Amygdala (tissue), 56 donors: ENCODE data around the gene NECTIN4.

Experiments used
- DNase-seq, 56 donors: peaks; one replicate each; lab custom pipeline; 2025; lab: John Stamatoyannopoulos, UW

The NECTIN4 gene

DNA sequence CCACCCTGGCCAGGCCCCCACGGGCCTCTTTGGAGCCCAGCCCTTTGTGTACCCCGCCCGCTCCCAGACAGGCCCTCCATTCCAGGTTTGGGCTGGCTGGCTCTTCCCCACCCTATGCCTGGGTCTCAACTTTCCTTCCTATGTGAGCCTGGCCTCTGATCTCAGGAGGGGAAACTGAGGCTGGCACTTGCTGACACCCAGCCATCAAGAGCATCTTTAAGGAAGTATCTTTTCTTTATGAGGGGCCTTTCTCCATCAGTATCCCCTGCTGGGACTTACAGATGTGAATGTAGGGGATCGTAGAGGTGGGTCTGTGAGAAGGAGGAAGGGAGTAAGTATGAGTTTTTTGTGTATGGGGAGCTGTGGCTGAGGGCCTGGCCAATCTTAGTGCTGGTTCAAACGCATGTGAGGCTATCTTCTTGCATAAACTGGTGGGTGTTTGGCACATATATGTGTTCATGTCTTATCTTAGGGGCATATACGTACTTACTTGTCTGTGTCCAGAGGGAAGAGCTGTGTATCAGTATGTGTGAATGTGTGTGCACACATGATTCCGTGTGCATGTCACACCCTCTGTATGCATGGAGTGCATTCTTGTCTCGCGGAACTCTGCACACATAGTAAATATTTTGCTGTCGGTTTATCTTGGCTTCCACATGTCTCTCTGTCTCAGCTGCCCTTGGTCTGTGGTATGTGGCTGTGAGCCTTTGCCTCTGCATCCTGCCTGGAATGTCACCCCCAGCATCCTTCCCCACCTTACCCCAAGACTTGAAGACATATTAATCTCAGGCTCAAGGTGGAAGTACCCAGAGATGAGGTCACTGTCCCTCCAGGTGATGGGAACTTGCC, 5.4 kb downstream of the NECTIN4 start:
- DNase-seq = no peak

DNA sequence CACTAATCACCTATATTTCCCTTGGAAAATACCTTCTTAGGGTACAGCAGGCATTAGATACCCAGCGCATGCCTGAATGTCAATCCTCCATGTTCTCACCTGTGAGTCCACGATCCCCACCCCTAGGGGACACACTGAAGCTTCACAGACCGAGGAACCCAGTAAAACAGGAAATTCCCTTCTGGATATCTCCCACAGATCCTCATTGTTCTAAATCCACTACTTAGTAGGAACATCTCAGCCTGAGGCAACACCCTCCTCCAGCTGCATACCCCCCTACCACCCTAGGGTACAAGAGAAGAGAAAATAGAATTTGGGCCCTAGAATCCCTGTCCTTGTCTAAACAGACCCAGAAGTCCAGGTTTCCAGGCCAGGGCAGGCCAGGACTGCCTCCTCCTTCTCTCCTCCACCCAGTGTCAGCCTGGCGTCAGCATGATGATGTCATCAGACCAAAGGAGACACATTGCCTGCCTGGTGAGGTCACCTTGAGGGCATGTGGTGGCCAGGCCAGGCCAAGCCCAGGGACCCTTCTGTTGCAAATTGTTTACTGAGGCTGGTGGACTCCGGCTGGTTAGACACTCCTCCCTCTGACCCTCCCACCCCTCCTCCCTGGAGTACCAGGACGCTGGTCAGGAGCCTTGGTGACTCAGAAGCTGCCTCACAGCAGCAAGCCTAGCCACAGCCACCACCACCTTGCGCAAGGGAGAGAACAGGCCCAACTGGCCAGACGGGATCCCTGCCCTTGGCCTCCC, 6.2 kb downstream of the NECTIN4 start:
- no peak for DNase-seq

- no peak for DNase-seq
Observed at GRCh38 chr1:161082483-161082882, 6.9 kb downstream of the NECTIN4 start.

DNA sequence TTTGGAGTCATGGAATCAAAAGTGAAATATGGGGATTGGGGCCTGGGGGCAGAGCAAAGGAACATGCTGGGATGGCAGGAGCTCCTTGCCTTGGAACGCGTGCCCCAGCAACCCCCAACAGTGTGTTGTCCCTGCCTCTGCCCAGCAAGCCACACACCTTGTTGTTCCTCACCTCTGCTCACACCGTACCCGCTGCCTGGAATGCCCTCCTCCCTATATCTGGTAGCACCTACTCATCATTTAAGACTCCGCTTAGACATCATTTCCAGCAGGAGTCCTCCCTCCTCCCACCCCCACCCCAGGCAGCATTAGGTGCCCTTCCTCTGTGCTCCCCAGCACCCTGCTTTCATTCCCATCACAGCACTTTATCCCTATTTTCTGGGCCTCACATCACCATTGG, 7.8 kb downstream of the NECTIN4 start:
- DNase-seq = no peak

DNA sequence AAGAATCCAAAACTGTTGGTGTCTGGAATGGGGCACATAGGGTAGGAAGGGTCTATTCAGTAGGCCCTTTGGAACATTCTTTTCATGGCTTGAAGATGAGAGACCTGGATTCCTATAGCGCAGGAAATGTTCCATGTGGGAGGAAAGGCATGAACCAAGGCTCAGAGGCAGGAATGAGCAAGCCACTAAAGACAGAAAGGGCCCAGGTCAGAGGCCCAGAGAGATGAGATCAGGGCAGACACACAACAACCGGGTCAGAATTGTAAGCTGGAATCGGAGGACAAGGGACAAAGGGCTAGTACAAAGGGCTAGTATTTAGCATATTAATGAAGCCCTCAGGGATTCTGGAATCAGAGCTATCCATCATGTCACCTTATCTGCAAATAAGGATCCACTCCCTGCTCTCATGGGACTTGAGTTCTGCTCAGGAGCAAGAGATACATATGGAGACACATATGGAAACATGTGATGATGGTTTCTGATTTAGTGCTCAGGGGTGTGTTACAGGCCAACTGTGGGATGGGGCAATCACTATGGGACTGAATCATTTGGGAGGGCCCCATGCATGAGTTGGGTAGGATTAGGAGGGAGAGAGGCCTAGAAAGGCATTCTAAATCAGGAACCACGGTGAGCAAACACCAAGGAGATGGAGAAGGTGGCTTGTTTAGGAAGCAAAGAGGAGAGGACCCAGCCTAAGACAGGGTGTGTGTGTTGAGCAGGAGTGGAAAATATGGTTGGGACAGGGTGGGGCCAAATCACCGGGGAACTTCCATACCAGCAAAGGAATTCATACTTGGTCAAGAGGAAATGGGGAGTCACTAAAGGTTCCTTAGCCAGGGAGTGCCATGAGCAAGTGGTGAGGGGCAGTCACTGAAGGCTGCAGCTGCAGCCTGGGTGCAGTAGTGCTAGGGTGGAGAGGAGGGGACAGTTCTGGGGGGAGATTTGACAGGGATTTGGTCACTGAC, 8.6 kb downstream of the NECTIN4 start:
- DNase-seq = no peak

- no peak for DNase-seq
Observed at GRCh38 chr1:161079436-161080110, 9.8 kb downstream of the NECTIN4 start.

DNA sequence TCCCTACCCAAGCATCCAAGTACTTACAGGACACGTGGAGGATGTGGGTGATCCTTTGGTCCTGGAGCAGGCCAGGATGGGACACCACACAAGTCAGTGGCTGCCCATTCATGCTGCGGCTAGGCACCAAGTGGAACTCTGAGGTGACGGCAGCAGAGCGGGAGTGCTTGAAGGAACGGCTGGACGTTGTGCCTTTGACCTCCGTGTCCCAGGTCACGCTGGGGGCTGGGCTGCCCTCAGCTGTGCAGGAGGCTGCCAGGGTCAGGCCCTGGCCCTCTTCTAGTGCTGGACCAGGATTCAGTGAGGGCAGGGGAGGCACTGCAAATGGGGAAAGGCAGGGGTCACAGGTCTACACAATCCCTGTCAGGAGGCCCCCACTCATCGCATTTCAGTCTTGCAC, 11.9 kb downstream of the NECTIN4 start:
- DNase-seq = no peak

DNA sequence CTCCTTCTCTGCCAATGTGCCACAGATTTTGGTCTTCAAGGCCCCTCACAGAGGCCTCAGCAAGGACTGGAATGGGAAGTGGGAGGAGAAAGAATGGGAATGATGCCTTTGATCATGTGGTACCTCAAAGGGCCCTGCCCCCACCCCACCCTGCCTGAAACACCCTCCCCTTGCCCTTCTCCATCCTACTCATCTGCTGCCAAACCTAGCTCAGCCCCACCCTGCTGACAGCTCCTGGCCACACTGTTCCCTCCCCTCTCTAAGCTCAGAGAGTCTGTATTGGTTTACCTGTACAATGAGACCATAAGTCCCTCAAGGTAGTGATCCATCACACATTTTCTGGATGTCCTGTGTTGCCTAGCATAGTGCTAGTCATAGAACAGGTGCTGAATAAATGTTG, 12.9 kb downstream of the NECTIN4 start:
- DNase-seq = no peak

GRCh38 chr1:161074676-161075368, 14.5 kb downstream of the NECTIN4 start:
- DNase-seq = no peak

DNA sequence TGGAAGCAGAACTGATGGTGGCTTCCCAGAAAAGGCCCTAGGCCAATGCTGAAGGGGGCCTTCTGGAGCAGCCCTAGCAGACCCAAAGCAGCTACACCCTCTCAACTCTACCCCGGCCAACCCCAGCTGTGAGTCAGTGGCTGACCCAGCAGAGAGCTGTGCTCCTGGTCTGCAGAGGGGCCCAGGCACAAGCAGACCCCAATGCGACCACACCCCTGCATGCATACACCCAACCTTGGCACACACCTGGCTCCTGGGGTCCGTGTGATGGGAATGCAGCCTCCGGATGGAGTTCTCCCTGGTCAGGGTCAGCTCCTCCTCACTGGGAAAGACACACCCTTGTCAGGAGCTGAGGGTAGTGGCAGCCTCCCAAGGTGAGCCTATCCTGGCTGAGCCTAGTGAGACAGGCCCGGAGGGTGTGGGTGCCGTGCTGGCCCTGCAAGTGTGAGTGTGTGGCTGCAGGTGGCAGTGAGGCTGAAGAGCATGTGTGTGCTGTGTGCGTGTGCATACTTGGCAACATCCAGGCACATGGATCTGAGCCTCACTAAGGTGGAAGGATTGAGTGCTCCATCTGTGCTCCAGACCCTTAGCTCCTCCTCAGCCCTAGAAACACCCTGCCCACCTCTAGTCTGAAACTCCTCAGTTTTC, 15.8 kb downstream of the NECTIN4 start:
- DNase-seq = no peak

DNA sequence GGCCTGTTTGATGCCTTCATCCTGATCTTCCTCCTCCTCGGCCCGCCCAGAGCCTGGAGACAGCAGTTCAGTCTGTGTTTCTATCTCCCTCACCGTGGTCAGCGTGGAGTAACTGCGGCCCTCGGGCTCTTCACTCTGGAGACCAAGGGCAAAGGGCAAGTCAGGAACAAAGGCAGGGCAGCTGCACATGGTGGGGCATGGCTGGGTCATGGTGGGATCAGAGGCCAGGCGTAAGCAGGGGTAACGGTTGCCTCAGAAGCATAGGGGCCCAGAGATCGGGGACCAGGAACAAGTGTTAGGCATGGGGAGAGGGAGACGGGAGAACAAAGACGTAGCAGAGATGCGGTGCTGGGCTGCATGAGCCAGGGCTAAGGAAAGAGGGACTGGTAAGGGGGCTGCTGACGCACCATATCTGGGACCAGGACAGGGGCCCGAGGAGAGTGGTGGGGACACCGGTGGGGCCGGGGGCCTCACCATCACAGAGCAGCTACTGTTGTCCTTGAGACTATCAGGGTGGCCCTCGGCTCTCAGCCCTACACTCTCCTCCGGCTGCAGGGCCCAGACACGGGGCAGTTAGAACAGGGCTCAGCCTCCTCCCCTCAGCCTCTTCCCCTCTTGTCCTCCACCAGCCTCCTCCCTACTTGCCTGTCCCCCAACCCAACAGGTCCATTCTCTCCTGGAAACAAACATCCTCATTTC, 16.5 kb downstream of the NECTIN4 start:
- DNase-seq = no peak

DNA sequence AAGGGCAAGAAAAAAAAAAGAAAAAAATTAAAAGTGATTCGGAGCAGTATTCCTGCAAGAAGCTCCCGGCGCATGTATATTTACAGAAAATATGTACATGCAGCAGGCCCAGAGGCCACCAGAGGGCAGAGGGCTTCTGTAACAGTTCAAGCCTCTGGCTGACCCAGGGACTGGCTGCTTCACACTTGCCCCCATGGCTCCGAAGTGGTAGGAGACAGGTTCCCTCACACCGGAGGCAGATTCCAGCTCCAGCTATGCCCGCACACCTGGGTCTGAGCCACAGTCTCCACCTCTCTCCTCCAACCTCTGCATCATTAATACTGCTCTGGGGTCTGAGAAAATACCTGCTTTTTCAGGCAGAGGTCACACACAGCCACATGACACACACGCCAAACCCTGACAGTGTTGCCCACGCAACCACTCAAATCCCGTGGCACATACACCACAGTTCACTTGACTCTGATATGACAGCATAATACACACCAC, 17.4 kb downstream of the NECTIN4 start:
- peak in 7 of 56 donors; percentile 4 to 37 (median 11) for DNase-seq

DNA sequence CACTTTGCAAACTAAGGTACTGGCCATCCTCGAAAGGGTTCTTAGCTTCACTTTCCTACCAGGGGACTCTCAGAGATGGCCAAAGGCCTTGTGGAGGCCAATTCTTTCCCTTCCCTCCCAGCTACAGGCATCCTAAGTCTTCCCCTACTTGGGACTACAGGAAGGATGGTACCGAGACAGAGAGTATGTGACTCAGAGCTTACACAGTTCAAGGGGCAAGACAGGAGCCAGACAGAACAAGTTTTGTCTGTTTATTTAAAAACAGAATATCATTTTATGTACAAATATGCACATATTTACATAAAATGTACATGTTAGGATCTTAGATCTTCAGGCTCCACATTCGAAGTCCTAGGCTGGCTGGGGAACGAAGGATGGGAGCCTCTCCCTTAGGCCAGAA, 18.6 kb downstream of the NECTIN4 start:
- no peak for DNase-seq

DNA sequence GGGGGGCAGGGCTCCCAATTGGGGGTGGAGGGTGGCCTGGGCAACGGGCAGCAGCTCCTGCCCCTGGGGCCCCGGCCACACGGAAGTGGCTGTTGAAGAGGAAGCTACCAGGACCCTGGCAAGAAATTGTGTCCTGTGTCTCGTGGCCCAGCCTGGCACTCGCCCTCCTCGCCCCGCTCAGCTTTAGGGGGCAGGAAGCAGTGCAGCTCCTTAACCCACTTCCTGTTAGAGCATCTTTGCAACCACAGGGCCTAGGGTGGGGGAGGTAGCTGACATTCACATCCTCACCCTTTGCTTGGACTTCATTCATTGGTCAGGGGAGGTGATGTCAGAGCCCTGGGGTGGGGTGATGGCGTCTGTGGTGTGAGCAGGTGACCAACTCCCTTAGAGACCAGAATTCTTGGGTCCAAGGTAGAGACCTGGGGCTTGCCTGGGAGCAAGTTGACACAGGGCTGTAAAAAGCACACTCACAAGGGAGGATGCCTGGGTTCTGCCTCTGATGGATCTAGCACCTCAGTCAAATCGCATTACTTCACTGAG, 19.6 kb downstream of the NECTIN4 start, which contains the start of gene ARHGAP30:
ARHGAP30 (minus strand) TSS at position 161 of the 540 bp plus-strand sequence. CDS start 267 bp downstream, outside the sequence.
- peak in 36 of 56 donors; percentile 2 to 54 (median 24) for DNase-seq

DNA sequence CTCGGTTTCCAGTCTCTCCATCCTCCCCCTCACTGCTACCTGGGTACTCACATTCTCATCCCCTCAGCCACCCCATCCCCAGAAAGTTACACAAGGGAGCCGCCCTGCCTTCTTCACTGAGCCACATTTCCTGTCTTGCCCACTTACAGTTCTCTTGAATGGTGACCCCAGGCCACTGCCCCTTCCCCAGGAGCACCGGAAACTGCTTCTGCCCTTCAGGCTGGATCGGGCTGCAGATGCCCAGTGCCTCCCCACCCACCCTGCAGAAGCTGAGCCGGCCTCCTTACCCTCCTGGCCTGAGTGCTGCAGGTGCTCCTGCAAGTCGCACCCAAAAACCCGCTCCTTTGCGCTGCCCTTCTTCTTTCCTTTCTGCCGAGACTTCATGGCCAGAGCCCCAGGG, 20.1 kb downstream of the NECTIN4 start:
- no peak for DNase-seq

DNA sequence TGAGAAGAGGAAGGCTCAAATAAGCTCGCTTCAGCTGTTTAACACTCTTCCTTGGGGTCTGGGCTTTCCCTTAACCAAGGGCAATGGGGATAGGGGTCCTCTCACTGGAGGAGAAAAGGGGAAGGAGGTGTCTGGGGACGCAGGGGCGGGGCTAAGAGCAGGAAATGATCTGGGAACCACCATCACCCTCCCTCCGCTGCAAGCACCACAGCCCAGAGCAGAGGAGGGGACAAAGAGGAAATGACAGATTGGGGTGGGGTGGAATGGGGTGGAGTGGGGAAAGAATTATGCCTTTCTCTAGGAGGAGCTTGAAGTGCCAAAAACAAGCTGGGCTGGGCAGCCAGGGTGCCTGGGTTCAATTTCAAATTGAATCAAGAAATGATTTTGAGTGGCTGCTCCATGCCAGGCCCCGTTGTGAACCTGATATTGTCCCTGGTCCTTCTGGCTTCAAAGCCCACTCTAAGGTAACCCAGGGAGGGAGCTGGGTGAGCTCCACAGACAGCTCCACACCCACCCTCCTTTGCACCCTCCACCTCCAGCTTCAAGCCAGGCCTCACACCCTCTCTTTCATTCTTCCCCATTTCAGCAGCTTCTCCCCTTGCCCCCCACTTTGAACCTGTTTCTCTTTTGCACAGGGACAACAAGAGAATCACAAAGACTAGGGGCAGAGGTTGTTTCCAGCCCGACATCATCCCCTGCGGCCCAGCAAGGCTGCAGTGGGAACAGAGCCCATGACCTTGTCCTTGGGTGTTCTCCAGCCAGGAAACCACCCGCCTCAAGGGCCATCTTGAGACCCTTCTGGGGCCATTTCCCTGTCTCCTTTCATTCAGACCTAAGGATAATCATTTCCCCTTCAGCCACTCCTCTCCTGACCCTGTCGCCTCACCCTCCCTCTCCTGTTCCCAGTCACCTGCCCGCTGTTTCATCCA, 20.8 kb downstream of the NECTIN4 start:
- peak in 26 of 56 donors; percentile 3 to 56 (median 20) for DNase-seq

- DNase-seq = no peak
Observed at GRCh38 chr1:161066694-161067093, 22.7 kb downstream of the NECTIN4 start.
